Left colon (tissue), 2 donors: ENCODE results near the gene SPON1. TPM values are rescaled to one million over a fixed set of nuclear protein-coding genes. Genes with fewer than 3 reads are reported as not detected.
A peak's percentile ranks its signal among the peaks of the same experiment; 100 is the strongest.

Source experiments
- ATAC-seq: fragments of 200-7000 bp; cut with Tn5 transposase; one replicate; pipeline ENCODE4 v1.9.1; 2020; ENCODE audit warnings: mild to moderate bottlenecking, moderate library complexity
- DNase-seq, 2 donors: peaks; one replicate each; pipeline ENCODE4 v3.0.0-alpha.2; 2020
- intact Hi-C, 2 donors: fragments of 100-400 bp; cut with DNase I in 1 of 2; cut with micrococcal nuclease in 1 of 2; formaldehyde crosslinking; loops; one replicate each; pipeline versions ENCODE4 v1.11.2 to v1.14.0; 2022; cut with DNase I, micrococcal nuclease
- total RNA-seq, 2 donors: library from RNA; stranded (reverse); fragmentation: NEBNext Ultra II Directional; extraction: Animal tissue kit (Norgen Biotek cat#: 25700); gene quantifications; one replicate each; pipeline ENCODE4 v1.2.1, GENCODE V29; 2021
- donor health status: DM: no; HTN: no; CAD: no.
- donor health status: DM: yes; HTN: yes; CAD: no.

The SPON1 gene
- total RNA-seq, 2 donors from 2014 or later, result 86.7 to 87.0 TPM

GRCh38 chr11:14193644-14194043, 231.1 kb downstream of the SPON1 start:
- ATAC-seq, result no peak
- DNase-seq, result no peak
- intact Hi-C loops, result no loop called here

DNA sequence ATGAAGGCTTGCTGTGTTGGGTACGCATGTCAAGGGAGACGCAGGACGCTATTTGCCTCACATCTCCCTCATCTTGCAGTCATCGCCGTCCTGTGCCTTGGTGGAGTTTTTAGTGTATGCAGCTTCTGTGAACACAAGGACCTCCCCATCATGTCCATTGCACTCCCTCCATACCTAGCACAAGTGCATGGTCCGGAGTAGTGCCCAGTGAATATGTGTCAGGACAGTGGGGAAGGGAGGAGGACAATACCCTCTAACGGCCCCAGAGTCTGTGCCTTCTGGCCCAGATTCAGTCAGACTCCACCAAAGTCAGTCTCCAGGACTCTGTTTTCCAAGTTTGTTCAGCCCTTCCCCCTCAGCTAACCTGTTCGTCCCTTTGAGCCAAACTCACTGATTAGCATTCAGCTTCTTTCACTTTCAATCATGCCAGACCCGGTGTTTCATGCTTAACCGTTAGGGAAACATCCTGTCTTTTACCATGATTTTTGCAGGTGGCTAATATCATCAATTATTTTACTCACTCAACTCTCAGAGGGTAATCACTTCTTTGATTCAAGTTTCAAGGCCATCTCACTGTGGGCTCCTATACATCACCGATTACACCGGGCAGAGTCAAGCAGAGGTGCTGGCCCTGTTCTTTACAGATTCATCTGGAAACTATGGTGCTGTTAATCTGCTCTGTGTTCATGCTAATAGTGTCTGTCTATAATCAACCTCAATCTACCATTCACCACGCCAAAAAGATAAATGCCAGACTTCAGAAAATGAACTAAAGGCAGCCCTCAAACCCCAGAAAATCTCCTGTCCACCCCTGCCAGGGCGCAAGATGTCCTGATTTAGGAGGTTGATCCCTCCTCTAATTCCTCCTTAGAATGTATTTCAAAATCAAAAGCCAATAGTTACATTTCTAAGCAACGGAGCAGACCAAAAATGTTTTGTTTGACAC, 240.0 kb downstream of the SPON1 start:
- intact Hi-C loops, result no loop called here
- DNase-seq, result no peak
- no peak for ATAC-seq

DNA sequence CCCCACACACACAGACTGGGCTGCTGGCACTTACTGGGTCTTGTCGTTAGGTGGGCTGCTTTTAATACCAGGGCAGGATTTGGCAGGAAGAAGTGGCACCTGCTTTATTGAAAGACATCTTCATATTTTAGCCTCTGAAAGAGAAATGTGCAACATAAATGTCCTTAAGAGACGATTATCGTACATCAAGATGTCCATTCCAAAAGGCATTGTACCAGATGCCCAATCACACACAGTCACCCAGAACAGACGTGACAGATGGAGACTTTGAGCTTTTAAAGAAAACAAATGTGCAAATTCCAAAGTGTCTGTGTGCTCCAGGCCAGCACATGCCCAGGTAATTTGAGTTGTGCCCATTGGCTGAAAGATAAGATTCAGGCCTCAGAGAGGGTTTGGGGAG, 240.8 kb downstream of the SPON1 start:
- DNase-seq (no peak), ATAC-seq (no peak)
- intact Hi-C loops, result no loop called here

DNA sequence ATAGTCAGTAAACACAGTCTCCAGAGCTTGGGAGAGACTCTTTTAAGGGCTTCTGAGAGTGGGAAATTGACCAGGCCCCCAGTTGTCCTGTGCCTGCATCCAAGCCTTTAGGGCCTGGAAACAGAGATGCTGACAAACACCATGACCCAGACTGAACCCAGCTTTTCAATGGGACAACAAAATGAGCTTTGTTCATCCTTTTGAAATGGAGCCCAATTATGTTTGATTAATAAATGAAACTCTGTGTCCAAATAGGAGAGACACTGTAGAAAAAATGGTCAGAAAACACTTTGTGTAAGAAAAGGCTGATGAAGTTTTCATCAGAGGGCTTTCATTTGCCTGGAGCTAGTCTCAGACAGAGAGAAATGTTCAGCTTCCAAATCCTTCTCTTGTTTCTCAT, 250.5 kb downstream of the SPON1 start:
- intact Hi-C loops, result no loop called here
- no peak for DNase-seq
- no peak for ATAC-seq

DNA sequence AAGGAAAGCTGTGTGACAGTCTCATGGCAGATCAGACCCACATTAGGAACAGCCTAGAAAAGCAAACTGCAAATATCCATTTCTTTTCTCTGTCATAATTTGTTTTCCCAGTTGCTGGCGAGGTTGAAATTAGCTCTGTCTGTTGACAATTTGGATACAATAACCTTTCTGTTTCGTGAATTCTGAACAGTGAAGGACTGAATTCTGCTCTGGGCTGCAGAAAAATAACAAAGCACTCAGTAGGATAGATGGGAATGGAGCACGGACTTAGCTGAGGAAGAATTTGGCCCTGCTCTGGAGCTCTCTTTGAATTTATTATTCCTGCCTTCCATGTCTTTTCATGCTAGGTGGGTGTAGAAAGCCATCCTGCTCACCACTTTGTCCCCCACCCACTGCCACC, 256.2 kb downstream of the SPON1 start:
- intact Hi-C loops, result no loop called here
- DNase-seq (no peak), ATAC-seq (no peak)

GRCh38 chr11:14223636-14224288, 261.2 kb downstream of the SPON1 start:
- ATAC-seq (no peak), DNase-seq (no peak)
- intact Hi-C loops, result no loop called here

- DNase-seq, result no peak
- intact Hi-C loops, result no loop called here
- no peak for ATAC-seq
Measured at GRCh38 chr11:14224395-14224794, 261.9 kb downstream of the SPON1 start.

DNA sequence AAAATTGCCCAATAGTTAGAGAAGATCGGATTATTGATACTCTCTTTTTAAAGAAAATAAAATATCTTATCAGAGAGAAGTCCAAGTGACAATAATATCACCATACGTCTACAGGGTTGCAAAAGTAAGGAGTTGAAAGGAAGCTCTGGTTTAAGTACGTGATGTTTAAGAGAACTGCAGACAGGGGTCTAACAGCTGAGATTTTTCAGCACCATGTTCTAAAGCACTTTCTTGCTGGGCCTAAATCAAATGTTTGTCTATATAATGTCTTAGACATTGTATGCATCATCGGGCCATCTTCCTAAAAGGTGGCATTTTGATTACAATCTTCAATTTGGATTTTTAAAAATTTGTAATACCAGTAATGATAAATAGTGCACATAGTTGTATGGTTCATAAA, 263.1 kb downstream of the SPON1 start:
- no peak for DNase-seq
- ATAC-seq, result no peak
- intact Hi-C loops, result no loop called here

DNA sequence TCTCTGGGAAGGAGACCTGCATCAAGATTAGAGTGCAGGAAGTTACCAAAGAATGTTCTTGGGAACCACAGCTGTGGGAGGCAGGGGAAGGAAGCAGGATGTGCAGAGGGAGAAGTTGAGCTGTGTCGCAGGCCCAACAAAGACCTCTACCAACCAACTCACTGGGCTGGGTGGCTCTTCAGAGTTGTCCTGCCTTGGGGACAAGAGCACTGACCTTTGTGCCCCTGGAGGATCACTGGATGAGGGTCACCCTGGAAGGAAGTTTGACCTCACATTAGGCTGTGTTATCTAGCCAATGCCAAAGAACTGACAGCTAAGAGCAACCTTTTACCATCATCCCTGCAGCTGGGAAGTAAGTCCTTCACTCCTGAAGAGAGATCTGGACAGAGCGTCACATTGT, 265.8 kb downstream of the SPON1 start:
- DNase-seq (no peak), ATAC-seq (no peak)
- intact Hi-C loops, result no loop called here

GRCh38 chr11:14229472-14229871, 266.9 kb downstream of the SPON1 start:
- intact Hi-C loops, result no loop called here
- ATAC-seq (no peak), DNase-seq (no peak)

DNA sequence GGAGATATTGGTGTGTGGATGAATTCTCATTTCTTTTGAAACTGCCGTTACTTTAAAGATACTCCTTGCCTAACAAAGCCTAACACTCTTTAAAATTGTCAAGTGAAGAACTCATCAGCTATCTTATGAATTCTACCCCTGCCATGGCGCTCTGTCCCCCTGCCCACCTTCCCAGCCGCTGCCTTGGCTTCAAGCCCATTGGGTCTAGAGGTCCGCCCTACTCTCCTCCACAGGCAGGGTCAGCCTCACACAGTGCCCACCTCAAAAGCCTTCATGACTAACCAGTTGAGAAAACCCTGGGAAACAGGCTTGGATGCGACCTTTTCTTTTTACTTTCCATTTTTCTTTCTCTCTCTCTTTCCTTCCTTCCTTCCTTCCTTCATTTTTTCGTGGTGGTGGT, 267.9 kb downstream of the SPON1 start:
- intact Hi-C loops, result no loop called here
- DNase-seq (no peak), ATAC-seq (no peak)

DNA sequence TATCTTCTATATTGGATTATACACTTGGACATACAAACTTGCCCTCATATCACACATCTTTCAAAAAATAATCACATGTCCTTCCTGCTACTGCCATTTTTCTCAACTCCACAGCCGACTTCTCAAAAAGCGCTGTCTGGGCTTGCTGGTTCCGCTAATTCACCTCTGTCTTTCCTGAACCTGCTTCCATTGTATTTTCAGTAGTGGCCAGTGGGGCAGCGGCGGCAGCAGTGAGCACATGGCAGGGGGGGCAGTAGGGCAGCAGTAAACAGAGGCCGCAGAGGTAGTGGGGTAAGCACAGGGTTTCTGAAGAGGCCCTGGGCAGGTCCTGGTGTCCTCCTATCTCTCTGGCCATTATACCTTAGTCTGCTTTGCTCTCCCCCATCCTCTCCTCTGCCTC, 270.1 kb downstream of the SPON1 start:
- intact Hi-C loops, result no loop called here
- ATAC-seq, result no peak

GRCh38 chr11:14234446-14234845, 271.9 kb downstream of the SPON1 start:
- DNase-seq (no peak), ATAC-seq (no peak)
- intact Hi-C loops, result no loop called here

More for the DNA sequence above, 270.1 kb downstream of the SPON1 start:
- DNase-seq, result no peak

GRCh38 chr11:14235701-14236100, 273.2 kb downstream of the SPON1 start:
- no peak for DNase-seq
- intact Hi-C loops, result no loop called here
- ATAC-seq, result no peak

DNA sequence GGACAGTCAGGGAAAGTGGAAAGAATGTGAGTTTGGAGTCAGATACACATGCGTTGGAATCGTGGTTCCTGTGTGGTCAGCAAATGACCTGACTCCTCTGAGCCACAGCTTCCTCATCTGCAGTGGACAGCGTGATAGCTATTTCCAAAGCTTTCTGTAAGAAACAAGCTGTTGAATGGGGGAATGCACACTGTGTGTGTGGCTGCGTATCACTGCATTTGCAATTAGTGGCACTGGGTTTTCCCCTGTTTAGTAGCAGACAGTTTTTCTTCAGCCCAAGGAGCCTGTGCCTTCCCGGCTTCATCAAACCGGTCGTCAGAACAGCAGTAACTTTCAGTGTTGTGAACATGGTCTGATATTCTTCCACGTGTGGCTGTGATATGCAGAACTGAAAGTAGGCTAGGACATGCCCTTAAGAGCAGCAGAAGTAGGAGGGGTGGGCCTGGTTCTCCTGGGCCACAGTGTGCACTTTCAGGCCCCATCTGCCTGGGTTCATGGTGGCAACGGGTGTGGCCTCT, 275.0 kb downstream of the SPON1 start:
- intact Hi-C loops, result no loop called here
- ATAC-seq (peak; percentile 24), DNase-seq (no peak)

DNA sequence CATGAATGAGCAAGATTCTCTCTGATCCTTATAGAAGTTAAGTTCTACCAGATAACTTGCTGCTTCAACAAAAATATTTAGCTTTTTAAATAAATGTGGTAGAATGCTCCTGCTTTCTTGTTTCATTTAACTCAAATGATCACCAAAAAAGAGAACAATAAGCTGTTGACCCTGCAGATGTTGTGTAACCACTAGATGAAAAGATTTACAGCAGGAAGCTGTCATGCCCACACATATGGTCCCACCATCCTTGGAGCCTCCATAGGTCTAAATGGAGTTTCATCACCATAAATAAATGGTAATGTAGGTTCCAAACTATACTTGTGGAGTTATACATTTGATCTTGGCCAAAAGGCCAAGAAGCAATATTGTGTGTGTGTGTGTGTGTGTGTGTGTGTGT, 277.7 kb downstream of the SPON1 start:
- ATAC-seq (no peak), DNase-seq (no peak)
- intact Hi-C loops, result loop anchor here in 1 of 2 donors (10.0 kb wide), 1 partner anchor 285 kb away; no protein-coding TSS in a partner anchor

DNA sequence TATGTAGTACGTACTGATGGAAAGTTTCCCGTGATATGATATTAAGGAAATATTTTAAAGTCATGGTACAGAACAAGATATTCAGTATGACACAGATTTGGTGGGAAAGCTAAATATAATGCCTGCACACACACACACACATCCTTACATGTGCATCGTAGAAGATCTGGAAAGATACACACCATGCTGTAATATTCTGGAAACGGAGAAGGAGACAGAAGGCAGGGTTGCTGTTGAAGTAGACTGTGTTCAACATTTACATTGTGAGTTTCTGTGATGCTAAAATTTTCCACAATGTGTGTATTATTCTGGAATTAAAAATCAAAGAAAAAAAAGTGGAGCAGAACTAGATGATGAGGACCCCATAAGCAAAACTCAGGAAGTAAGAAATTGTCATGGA, 278.4 kb downstream of the SPON1 start:
- DNase-seq (no peak), ATAC-seq (no peak)
- intact Hi-C loops, result loop anchor here in 1 of 2 donors (10.0 kb wide), 1 partner anchor 286 kb away; no protein-coding TSS in a partner anchor

GRCh38 chr11:14242187-14242586, 279.7 kb downstream of the SPON1 start:
- DNase-seq, result no peak
- no peak for ATAC-seq
- intact Hi-C loops, result loop anchor here in 1 of 2 donors (10.0 kb wide), 1 partner anchor 287 kb away; no protein-coding TSS in a partner anchor

GRCh38 chr11:14242733-14243132, 280.2 kb downstream of the SPON1 start:
- DNase-seq, result no peak
- intact Hi-C loops, result loop anchor here in 1 of 2 donors (10.0 kb wide), 1 partner anchor 288 kb away; no protein-coding TSS in a partner anchor
- no peak for ATAC-seq

DNA sequence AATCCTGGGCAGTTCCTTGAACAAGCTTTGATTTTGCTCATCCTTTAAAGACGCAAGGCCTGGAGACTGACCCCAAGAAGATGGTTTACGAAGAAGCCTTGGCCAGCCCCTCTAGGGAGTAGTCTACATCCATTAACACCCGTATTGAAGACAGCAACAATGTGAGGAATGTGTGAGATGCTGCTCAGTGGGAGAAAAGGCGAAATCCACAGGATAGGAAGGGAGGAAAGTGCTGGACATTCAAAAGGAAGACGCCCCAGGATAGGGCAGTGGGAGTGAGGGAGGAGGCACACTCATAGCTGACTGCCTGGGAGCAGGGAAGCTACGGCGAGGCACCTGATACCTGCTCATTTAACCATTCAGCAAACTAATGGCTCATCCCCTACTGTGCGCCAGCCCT, 282.4 kb downstream of the SPON1 start:
- intact Hi-C loops, result loop anchor here (5.0 to 10.0 kb wide), 2 partner anchors 288 to 290 kb away; no protein-coding TSS in a partner anchor
- no peak for ATAC-seq
- no peak for DNase-seq
